Measurements from ENCODE around the gene PEX10.
"Not testable (repeated sequence)": the region's sequence is repeated elsewhere in the genome, so short reads cannot be mapped to it uniquely, and the experiment has no call there.

The PEX10 gene

DNA sequence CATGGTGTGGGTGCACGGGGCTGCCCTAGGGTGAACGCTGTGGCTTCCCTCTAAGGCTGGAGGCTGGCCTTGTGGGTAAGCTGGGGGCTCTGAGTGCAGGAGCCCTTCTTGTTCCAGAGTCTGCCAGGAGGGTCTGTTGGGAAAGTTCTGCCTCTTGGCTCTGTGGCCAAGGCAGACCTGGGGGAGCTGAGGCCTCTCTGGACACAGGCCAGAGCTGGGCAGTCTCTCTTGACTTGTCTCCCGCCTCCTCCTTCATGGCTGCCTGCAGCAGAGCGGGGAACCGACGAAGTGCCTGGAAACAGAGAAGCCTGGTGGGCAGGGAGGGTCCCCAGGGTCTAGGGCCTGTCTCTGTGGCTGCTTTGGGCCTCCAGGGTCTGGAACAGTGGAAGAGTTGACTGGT, 30.3 kb upstream of the PEX10 start:
- DNase-seq, result no peak

DNA sequence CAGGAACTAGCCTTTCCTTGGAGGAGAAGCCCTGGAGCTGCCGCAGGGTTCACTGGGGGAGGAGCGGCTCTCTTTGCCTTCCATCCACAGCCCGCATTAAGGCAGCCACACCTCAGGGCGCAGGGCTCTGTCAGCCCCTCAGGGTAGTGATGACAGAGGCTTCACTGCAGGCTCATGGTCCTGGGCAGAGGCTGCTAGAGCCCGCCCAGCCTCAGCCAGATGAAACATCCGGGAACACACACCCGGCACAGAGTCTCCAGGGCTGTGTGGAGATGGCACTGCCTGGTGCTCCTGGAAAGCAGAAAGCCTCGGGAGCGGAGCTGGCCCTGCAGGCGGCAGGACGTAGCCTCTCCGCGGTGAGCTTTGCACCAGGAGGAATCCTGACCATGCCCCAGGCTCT, 29.4 kb upstream of the PEX10 start:
- no peak for DNase-seq

DNA sequence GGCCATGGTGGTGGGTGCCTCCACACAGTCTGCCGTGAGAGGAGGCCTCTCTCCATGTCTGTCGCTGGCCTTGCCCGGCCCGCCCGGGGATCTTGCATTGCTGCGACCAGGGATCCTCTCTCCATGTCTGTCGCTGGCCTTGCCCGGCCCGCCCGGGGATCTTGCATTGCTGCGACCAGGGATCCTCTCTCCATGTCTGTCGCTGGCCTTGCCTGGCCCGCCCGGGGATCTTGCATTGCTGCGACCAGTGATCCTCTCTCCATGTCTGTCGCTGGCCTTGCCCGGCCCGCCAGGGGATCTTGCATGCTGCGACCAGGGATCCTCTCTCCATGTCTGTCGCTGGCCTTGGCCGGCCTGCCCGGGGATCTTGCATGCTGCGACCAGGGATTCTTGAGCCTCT, 28.0 kb upstream of the PEX10 start:
- not testable (repeated sequence) for DNase-seq

DNA sequence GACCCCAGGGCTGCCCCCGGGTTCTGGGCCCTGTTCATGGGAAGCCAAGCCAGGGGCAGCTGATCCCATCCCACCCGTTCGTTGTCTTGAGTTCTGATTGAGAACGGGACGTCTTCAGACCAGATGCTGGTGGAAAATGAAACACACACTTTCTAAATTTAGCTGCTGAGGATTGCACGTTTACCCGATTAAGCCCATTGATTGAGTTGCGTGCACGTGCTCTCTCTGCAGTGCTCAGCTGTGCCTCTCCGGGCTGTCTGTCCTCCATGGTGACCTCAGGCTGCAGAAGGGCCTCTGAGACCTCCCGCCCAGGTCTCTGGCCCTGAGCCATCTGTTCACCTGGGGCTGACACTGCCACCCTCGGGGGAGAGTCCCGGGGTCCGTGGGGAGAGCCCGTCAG, 27.0 kb upstream of the PEX10 start:
- peak; percentile 14 for DNase-seq

DNA sequence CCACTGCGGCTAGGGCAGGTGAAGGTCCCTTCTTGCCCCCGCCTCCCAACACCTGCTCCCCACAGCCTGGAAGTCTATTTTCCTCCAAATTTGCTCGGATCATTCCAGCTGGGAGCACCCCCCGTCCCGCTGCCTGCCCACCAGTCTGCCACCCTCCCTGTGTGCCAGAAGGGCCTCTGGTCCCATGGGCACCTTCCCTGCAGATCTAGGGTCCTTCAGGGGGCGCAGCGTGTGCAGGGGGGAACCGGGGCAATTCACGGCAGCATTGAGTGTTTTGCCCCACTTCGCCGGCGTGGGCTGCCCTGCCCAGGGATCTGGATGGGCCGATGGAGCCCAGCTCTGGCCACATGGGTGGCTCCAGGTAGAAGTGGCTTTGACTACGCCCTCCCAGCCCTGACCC, 26.3 kb upstream of the PEX10 start:
- DNase-seq, result no peak

DNA sequence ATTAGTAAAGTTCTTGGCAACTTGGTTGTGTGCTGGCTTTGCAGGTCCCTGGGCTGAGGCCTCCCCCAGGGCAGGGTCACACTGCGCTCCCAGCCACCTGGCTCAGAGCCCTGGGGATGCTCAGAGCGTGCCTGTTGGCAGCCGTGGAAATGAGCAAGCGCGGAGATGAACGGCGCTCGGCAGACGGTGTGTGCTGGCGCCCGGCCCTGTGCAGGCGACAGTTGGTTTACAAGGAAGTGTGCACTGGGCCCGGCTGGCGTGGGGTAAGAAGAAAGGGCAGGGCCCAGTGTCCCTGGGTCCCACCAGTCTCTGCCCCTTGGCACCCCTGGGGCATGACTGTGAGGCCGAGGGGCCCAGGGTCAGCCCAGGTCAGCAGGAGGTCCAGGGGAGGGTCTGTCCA, 25.7 kb upstream of the PEX10 start:
- DNase-seq, result peak; percentile 35

DNA sequence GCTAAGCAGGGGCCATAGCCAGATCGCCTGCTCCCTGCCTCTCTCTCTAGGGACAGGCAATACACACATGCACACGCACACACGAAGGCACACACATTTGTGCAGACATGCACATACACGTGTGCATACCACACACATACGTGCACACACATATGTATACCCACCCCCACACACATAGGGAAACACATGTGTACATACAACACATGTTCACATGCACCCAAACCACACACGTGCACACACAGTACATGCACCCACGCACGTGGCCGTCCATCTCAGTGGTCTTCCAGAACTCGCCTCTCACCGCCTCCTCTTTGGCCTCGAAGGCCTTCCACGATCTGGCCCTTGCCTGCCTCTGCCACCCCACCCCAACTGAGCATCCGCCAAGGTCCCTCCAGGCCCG, 25.3 kb upstream of the PEX10 start:
- no peak for DNase-seq

DNA sequence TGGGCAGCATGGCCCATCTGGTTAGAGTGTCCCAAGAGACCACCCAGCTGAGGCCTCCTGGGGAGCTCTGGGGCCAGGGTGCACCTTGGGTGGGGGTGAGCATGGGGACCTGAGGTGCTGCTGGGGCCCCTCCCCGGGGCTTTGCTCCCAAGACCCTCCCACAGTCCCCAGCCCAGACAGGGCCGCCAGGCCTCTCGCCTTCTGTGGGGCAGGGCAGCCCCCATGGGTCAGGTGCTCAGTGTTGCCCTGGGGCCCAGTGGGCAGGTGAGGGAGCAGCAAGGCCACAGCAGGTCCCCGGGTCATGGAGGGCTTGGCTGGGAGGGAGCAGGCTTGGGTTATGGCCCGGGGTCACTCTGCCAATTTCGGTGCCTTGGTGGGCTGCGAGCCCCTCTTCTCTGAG, 24.5 kb upstream of the PEX10 start:
- no peak for DNase-seq

DNA sequence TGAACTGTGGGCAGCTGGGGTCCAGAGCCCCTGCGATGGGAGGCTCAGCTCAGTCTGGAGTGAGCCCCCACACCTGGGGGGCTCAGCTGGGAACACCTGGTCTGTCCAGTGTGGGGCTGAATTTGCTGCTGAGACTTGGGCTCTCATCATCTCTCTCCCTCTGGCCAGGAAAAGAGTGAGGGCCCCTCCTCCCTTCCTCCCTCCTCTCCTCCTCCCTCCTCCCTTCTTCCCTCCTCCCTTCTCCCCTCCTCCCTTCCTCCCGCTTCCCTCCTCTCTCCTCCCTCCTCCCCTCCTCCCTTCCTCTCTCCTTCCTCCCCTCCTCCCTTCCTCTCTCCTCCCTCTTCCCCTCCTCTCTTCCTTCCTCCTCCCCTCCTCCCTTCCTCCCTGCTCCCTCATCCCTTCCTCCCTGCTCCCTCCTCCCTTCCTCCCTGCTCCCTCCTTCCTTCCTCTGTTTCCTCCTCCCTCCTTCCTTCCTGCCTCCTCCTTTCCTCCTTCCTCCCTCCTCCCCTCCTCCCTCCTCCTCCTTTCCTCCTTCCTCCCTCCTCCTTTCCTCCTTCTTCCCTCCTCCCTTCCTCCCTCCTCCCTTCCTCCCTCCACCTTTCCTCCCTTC, 23.5 kb upstream of the PEX10 start:
- DNase-seq, result no peak

DNA sequence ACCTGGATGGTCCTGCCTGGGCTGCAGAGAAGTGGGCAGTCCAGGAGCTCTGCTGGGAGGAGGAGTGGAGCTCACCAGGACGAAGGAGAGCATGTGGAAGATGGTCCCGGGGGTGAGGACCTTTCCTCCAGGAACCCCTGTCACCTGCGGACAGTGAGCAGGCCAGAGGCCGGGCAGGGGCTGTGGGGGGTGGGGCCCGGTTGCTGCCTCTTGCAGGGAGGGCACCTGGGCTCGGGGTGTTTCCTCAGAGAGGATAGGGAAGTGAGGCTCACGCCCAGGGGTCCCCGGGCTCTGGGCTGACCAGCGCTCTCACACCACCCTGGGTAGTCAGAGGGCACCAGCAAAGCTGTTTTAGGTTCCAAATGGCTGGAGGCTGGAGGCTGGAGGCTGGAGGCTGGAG, 22.7 kb upstream of the PEX10 start:
- DNase-seq, result no peak

DNA sequence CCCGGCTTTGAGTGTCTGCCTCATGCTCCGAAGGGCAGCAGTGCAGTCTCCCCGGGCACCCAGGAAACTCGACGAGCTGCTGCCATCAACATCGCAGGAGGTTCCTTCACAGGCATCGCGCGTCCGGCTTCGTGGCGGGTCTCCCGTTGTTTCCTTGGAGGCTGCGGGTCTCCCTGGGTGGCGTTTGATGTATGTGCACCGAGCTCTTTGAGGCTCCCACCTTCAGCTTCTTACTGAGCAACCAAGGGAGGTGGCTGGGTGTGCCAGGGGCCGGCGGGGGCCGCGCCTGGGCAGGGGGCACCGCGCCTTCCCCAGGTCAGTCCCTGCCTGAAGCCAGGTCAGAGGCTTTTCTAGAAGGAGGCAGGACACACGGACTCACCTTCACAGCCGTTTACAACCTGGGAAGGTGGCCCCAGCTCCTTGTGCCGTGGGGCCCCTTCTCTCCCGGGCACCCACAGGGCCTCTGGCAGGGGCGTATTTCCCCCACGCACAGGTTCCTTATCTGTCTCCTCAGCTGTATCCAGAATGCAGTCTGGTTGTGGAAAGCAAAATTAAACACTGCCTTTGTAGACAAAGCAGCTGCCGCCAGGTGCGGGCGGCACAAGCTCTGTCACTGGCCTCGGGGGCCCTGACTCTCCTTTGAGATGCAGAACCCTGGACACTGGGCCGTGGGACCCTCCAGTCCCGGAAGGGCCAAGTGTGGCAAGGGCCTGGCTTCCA, 21.7 kb upstream of the PEX10 start:
- no peak for DNase-seq

DNA sequence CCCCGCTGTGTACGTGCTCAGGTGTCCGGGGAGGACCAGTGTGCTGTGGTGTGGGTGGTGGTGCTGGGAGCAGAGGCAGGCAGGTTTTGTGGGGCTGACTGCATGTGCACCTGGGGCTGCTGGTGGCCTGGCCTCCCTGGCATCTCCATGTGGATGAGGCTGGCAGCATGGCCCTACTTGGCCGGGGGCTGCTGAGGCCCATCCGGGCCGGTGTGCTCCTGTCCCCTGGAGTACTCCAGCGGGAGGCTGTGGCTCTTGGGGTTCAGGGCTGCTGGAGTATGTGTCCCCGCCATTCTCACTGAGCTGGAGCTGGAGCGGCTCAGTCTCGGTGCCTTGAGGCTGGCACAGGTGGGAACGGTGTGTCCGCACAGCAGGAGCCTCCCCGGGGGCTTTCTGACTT, 20.8 kb upstream of the PEX10 start:
- no peak for DNase-seq

DNA sequence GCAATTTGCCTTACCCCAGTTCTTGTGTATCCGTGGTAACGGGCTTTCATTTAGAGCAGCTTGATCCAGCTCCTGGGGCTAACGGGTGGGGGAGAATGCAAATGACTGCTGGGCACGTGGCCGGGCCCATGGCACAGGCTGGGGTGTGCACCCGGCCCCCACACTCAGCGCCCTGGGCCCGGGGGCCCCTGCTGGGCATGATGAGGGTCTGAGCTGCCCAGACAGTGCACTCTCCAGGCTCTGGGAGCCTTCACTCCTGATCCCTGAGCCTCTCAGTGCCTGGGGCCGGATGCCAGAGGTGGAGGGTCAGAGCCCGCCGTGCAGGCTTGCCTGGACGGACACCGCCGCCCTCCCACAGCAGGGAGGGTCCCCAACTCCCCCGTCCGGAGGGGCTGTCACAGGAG, 20.1 kb upstream of the PEX10 start:
- no peak for DNase-seq

DNA sequence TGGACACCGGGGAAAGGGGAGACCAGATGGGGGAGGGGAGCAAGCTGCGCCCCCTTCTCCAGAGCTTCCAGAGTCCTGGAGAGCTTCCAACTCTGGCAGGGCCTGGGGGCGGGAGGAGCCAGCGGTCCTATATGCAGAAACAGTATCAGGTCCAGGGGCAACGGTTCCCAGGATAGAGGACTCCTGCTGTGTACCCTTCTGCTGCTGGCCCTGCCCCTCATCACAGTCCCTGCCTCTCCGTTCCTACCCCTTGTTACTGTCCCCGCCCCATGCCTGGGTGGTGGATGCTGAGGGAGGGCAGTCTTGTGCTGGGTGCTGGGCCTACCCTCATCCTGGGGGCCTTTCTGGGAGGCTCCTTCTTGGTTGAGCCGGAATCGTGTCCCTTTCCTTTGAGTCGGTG, 19.2 kb upstream of the PEX10 start:
- DNase-seq, result peak; percentile 89

DNA sequence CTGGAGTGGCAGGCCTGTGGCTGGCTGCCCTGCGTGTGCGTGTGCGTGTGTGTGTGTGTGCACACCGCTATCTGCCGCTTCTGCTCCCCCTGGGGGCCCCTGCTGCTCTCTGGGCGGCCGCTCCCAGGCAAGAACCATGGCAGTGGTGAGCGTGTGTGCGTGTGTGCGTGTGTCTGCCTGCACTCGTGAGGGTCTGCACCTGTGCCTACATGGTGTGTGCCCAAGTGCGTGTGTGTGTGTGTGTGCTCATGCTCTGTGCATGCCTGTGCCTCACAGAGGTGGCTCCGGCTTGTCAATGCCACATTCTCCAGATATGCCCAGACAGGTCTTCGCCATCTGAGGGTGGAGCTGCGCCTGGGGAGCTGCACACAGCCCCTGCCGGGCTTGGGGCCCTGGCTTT, 18.7 kb upstream of the PEX10 start:
- DNase-seq, result peak; percentile 65

DNA sequence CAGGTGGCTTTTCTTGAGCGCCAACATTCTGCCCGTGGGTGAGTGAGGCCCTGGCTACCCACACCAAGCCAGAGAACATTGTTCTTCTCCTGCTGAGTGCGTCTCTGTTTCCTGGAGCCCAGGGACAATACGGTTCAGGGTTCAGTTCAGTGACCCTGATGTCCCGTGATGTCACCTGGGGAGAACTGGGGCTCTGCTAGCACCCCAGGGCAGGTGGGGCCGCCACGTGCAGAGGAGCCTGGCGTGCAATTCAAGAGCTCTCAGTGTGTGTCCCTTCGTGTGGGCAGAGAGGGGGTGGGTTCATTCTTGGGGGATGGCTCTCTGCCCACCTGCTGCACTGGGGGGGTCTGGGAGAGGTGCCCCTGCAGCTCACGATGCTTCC, 18.2 kb upstream of the PEX10 start:
- DNase-seq, result no peak

DNA sequence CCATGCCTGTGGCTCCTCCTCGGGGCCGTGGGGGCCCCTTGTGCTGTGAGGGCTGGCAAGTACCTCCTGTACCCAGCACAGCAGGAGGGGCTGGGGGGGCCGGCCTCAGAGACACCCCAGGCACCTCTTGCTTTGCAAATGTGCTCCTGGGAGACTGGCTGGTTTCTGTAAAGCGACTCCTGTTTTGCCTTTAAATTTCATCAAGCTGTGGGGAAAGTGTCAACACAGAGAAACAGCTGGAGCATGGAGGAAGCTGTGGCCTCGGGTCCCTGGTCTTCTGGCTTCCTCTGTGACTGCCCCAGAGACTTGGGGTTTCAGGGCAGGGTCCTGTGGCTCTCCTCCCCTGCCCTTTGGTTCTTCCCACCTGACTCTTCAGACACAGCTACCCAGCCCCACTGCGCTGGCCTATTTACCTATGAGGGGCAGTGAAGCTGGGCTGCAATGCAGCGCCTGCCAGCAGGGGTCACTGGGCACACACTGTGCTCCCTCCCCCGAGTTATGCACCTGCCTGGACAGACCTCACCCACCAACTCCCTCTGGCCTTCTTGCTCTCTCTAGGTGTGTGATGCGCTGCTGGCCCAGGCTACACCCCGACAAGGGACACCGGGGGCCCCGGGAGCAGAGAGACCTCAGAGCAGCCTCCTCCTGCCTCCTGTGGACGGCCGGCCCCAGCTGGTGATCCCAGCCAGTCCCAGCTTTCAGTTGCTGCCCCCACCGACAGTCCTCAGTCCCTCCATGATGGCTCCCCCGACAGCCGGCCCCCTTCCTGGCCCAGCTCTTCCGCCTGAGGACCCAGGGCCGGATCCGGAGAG, 17.6 kb upstream of the PEX10 start:
- DNase-seq, result no peak

DNA sequence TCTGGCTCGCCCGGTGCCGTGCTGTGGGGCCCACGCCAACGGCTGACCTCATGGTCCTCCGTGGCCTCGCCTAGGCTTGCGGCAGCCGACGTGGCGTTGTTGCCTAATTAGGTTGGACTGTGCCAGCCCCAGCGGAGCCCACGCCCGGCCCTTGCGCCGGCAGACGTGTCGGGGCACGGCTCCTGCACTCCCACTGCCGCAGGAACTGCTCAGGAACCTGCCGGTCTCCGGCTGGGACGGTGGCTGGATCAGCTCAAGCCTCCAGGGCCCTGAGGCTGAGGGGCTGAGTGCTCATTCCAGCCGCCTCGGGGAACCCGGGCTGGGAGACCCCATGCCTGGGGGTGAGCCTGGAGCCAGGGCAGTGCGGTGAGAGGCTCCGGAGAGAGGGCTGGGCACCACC, 16.1 kb upstream of the PEX10 start:
- no peak for DNase-seq

DNA sequence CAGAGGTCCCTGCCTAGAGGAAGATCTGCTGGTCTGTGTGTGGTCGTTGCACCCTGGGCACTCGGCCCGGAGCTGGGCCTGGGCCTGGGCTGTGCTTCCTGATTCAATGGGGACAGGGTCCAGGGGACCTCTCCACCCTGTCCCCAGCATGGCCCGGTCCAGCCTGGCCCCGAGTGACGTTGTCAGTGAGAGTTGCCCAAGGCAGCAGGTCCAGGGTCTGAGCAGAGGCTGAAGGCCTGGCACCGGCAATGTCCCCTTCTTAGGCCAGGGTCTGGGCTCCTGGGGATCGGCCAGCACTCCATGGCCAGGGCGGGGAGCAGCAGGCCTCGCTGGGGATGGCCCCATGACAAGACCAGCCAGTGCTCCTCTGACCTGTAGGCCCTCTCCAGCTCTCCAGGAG, 15.6 kb upstream of the PEX10 start:
- no peak for DNase-seq

DNA sequence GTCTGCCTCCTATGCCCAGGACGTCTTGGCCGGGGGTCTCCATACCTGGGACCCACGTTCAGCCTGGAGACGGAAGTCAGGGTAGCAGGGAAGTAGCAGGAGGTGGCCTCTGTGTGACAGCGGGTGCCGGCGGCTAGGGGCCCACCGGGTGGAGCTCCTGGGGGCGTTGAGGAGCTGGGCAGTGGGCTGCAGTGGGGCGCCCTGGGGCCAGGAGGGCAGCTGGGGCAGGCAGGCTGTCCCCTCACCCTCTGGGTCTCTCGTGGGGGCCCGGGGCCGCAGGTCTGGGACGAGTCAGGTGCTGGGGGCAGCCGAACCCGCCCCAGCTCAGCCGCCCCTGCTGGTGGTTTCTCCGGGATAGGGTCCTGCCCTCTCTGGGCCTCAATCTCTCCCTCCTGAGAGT, 14.7 kb upstream of the PEX10 start:
- no peak for DNase-seq

DNA sequence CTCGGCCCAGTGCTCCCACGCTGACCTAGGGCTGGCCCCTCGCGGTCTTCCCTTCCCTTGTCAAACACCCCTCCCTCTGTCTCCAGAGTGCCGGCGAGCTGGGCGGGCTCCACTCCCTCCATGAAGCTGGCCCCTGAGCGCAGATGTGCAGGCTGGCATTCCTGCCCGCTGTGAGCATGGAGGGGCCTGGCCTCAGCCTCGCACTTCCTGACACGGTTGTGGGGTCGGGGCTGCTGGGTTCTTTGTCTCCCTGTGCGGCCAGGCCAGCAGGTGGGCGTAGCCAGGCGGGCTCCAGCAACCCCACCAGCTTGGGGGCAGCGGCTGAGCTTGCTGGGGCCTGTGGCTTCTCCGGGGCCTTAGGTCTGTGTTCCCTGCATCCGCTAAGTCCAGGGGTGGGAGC, 14.2 kb upstream of the PEX10 start:
- no peak for DNase-seq

DNA sequence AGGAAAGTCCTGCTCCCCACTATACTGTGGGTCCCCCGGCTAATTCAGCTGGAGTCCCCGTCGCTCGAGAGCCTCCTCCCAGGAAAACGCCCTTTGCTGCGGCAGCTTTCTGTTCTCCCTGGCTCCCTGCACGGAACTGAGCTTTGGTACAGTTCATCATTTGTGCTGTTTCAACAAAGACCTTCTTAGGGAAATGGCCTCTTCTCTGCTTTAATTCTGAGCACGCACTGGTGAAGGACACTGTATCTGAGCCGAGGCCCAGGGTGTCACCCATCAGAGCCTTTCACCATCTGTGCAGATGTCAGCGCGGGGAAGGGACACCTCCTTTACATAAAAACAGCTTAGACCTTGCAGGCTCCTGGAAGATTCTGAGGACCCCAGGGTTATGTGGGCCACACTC, 13.5 kb upstream of the PEX10 start:
- DNase-seq, result no peak

DNA sequence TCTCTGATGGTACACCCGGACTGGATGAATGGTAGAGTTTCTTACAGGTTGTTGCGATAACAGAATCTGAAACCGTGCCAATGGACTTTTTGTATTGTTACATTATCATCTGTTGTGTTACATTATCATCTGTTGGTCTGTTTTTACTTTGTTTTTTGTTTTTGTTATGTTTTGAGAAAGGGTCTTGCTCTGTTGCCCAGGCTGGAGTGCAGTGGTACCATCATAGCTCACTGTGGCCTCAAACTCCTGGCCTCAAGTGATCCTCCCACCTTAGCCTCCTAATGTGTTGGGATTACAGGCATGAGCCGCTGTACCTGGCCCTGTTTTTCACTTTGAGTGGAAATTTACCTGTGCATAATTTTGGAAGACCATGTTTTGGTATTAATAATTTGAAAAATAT, 10.2 kb upstream of the PEX10 start:
- no peak for DNase-seq

DNA sequence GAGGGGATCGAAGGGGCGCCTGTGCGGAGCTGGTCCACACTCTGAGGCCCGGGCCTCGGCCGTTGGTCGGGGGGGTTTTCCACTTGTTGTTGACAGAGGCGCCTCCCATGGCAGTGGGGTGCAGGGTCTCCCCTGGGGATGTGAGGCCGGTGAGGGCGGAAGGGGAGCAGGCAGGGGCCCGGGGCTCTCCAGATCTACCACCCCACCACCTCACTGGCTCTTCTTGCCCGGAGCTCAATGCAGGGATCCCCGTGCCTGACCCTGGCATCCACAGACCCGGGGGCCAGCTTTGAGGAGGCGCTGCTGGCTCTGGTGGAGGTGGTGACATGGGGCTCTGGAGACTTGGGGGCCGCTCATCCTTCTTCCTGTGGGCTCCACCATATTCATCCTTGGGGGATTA, 7.1 kb upstream of the PEX10 start:
- no peak for DNase-seq
